Panc1 (cell line): ENCODE results near the gene GLB1L. TPM values are rescaled to one million over a fixed set of nuclear protein-coding genes. Genes with fewer than 3 reads are reported as not detected.

Experiments used
- ATAC-seq: fragments of 200-7000 bp; cut with Tn5 transposase; 2 replicates; pipeline ENCODE4 v1.9.1; 2020; ENCODE audit warnings: mild to moderate bottlenecking, moderate library complexity
- BruUV-seq: library from RNA; stranded (reverse); fragments of 400-500 nt; replicated peaks from 2 replicates; lab custom pipeline; 2021; lab: Mats Ljungman, UMichigan
- CTCF ChIA-PET: fragments of 300-600 bp; sonication (Branson Sonifier 250); formaldehyde crosslinking; loops from one replicate; lab custom pipeline; 2022; ENCODE audit warnings: antibody characterized with exemption; lab: Charles Lee
- POLR2A ChIA-PET: fragments of 300-600 bp; sonication (Branson Sonifier 250); formaldehyde crosslinking; loops from one replicate; lab custom pipeline; 2022; ENCODE audit warnings: antibody characterized with exemption; lab: Charles Lee
- DNase-seq: peaks from one replicate; pipeline ENCODE4 v3.0.0-alpha.2; 2010; ENCODE audit warnings: low read depth, low spot score
- H3K27ac ChIP-seq: 2 replicates; pipeline ENCODE4 v1.5.1; 2011; ENCODE audit warnings: mild to moderate bottlenecking, low read length, inconsistent platforms
- H3K27me3 ChIP-seq: fragments of 200-500 bp; sonication (Bioruptor generic); 2 replicates; pipeline ENCODE4 v1.6.0; 2014; ENCODE audit warnings: low read length, inconsistent platforms; ENCODE audit not compliant: control insufficient read depth, insufficient read depth
- H3K36me3 ChIP-seq: fragments of 200-500 bp; sonication (Bioruptor generic); 2 replicates; pipeline ENCODE4 v1.5.1; 2014; ENCODE audit warnings: inconsistent platforms, mild to moderate bottlenecking, low read length, moderate library complexity; ENCODE audit not compliant: control insufficient read depth, insufficient read depth
- H3K4me1 ChIP-seq: 2 replicates; pipeline ENCODE4 v1.5.1; 2011; ENCODE audit warnings: inconsistent platforms, mild to moderate bottlenecking, low read length, moderate library complexity; ENCODE audit not compliant: control insufficient read depth, insufficient read depth
- H3K4me3 ChIP-seq, 2 experiments: 2 replicates each; pipeline ENCODE4 v1.5.1; 2011 to 2012; ENCODE audit warnings: low read depth in 2 of 2, low read length in 2 of 2, mild to moderate bottlenecking in 2 of 2, inconsistent platforms in 1 of 2, moderate library complexity in 1 of 2
- H3K9me3 ChIP-seq: fragments of 200-500 bp; sonication (Bioruptor generic); 2 replicates; pipeline ENCODE4 v1.5.1; 2014; ENCODE audit warnings: low read depth, mild to moderate bottlenecking, inconsistent platforms, low read length, moderate library complexity; ENCODE audit not compliant: control insufficient read depth, insufficient read depth
- POLR2AphosphoS5 ChIP-seq: IDR thresholded peaks from 2 replicates; pipeline ENCODE4 v1.6.1; 2012; ENCODE audit warnings: mild to moderate bottlenecking, low read depth, low read length, moderate library complexity
- SIN3A ChIP-seq: IDR thresholded peaks from 2 replicates; pipeline ENCODE4 v1.6.1; 2012; ENCODE audit warnings: low read depth, mild to moderate bottlenecking, low read length, moderate library complexity, borderline replicate concordance; ENCODE audit not compliant: insufficient read depth
- TCF7L2 ChIP-seq: IDR thresholded peaks from 2 replicates; pipeline ENCODE4 v1.6.1; 2011; ENCODE audit warnings: mild to moderate bottlenecking, low read depth, low read length, inconsistent platforms
- in situ Hi-C: cut with HindIII; loops from 2 replicates; pipeline ENCODE4 v1.10.0; 2016; ENCODE audit warnings: low sequenced_read_pairs, low pct_unique_long_range_greater_than_20kb
- intact Hi-C: fragments of 100-400 bp; cut with micrococcal nuclease; formaldehyde crosslinking; loops from one replicate; pipeline ENCODE4 v1.10.0; 2022; ENCODE audit not compliant: unreplicated experiment
- total RNA-seq: library from RNA; stranded (reverse); gene quantifications from one replicate; pipeline ENCODE4 v1.2.1, GENCODE V29; 2021; ENCODE audit not compliant: unreplicated experiment
- TF ChIP-seq, protein P1 (sequence below): fragments of 450-650 bp; IDR thresholded peaks from 2 replicates; pipeline ENCODE4 v1.5.1; 2017; ENCODE audit warnings: mild to moderate bottlenecking
- TF ChIP-seq, protein P2 (sequence below), 2 experiments: IDR thresholded peaks; 2 replicates each; pipeline ENCODE4 v1.6.1; 2011 to 2012; ENCODE audit warnings: low read depth in 2 of 2, control low read depth in 1 of 2, low read length in 1 of 2, mild to moderate bottlenecking in 1 of 2, moderate library complexity in 1 of 2; ENCODE audit not compliant: insufficient read depth in 1 of 2

GLB1L gene
- total RNA-seq, 1 experiment from 2014 or later: 8.1 TPM

DNA sequence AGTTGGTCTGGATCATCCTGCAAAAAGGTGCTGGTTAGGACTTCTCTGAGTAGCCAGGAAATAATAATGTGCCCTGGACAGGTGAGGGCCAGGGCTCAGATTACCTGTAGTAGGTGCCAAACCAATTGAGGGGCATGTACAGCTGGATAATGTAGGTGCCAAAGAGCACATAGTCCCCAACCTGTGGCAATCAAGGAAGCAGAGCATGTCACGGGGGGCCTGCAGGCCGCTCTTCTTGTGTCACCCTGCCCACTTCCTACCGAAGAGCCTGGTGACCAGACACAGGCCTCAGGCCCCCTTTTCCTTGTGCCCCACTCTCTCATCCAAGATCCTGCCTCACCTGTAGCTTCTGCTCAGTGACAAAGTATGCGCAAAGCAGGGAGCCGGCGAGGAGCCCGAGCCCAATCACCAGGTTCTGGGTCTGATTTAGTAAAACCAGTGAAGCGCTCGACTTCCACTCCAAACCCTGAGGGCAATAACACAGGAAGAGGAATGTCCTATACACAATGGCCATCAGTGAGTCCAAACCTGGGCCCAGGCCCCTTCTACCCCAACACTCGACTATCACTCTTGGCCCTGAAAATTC is 31.7 kb downstream of the GLB1L start:
- Histone ChIP-seq H3K4me1 (peaks cover 5% of the 10 kb centered on the region; the same call in 1 of the 2 replicates), H3K27me3 (no peaks in the 10 kb centered on the region), H3K27ac (no peak overlapping the region), H3K9me3 (no peaks in the 10 kb centered on the region), H3K36me3 (0 out of 2 replicates have a peak, but pooled peaks cover 2% of the 10 kb centered on the region), H3K4me3 (no peak overlapping the region)
- no peak for DNase-seq
- intact Hi-C loops: loop anchor here (10.0 kb wide), 1 partner anchor 49 kb away; the partner anchor contains the start of gene NHEJ1
- no peak for ATAC-seq
- ChIA-PET CTCF (no interaction called here), POLR2A (no interaction called here)
- in situ Hi-C loops: no loop called here
- no TSS peak for BruUV-seq
- TF ChIP-seq SIN3A (no peak), TCF7L2 (no peak), POLR2AphosphoS5 (no peak)
- TF ChIP-seq, protein P1, sequence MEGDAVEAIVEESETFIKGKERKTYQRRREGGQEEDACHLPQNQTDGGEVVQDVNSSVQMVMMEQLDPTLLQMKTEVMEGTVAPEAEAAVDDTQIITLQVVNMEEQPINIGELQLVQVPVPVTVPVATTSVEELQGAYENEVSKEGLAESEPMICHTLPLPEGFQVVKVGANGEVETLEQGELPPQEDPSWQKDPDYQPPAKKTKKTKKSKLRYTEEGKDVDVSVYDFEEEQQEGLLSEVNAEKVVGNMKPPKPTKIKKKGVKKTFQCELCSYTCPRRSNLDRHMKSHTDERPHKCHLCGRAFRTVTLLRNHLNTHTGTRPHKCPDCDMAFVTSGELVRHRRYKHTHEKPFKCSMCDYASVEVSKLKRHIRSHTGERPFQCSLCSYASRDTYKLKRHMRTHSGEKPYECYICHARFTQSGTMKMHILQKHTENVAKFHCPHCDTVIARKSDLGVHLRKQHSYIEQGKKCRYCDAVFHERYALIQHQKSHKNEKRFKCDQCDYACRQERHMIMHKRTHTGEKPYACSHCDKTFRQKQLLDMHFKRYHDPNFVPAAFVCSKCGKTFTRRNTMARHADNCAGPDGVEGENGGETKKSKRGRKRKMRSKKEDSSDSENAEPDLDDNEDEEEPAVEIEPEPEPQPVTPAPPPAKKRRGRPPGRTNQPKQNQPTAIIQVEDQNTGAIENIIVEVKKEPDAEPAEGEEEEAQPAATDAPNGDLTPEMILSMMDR: no peak
- TF ChIP-seq, protein P2, sequence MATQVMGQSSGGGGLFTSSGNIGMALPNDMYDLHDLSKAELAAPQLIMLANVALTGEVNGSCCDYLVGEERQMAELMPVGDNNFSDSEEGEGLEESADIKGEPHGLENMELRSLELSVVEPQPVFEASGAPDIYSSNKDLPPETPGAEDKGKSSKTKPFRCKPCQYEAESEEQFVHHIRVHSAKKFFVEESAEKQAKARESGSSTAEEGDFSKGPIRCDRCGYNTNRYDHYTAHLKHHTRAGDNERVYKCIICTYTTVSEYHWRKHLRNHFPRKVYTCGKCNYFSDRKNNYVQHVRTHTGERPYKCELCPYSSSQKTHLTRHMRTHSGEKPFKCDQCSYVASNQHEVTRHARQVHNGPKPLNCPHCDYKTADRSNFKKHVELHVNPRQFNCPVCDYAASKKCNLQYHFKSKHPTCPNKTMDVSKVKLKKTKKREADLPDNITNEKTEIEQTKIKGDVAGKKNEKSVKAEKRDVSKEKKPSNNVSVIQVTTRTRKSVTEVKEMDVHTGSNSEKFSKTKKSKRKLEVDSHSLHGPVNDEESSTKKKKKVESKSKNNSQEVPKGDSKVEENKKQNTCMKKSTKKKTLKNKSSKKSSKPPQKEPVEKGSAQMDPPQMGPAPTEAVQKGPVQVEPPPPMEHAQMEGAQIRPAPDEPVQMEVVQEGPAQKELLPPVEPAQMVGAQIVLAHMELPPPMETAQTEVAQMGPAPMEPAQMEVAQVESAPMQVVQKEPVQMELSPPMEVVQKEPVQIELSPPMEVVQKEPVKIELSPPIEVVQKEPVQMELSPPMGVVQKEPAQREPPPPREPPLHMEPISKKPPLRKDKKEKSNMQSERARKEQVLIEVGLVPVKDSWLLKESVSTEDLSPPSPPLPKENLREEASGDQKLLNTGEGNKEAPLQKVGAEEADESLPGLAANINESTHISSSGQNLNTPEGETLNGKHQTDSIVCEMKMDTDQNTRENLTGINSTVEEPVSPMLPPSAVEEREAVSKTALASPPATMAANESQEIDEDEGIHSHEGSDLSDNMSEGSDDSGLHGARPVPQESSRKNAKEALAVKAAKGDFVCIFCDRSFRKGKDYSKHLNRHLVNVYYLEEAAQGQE (IDR thresholded peaks at IDR 0.05; ENCODE audit: insufficient read depth in 1 of 2, low read depth in 2 of 2, low read length in 1 of 2): no peak

GRCh38 chr2:219213026-219213415 is 32.2 kb downstream of the GLB1L start:
- no peak for TF ChIP-seq TCF7L2
- TF ChIP-seq, protein P2 (IDR thresholded peaks at IDR 0.05; ENCODE audit: insufficient read depth in 1 of 2, low read depth in 2 of 2, low read length in 1 of 2): no peak
- TF ChIP-seq, protein P1: no peak
- no peak for TF ChIP-seq SIN3A
- no peak for TF ChIP-seq POLR2AphosphoS5
- CTCF ChIA-PET: no interaction called here
- no peak for DNase-seq
- Histone ChIP-seq H3K4me1 (peaks cover 8% of the 10 kb centered on the region), H3K4me3 (no peak overlapping the region), H3K9me3 (no peaks in the 10 kb centered on the region), H3K36me3 (0 out of 2 replicates have a peak, but pooled peaks cover 4% of the 10 kb centered on the region), H3K27me3 (no peaks in the 10 kb centered on the region), H3K27ac (no peak overlapping the region)
- intact Hi-C loops (loop anchor here (10.0 kb wide), 1 partner anchor 48 kb away; the partner anchor contains the start of gene NHEJ1), in situ Hi-C loops (no loop called here)
- POLR2A ChIA-PET: no interaction called here
- BruUV-seq: no TSS peak
- ATAC-seq: no peak
